Activated CD8-positive, alpha-beta memory T cell treated with anti-CD3 and anti-CD28 coated beads for 1 hour (primary cell): ENCODE data around the gene MSN.
A peak's percentile ranks its signal among the peaks of the same experiment; 100 is the strongest.

Experiments used
- DNase-seq, 2 donors: peaks; one replicate each; pipeline ENCODE4 v3.0.0-alpha.2; 2020; ENCODE audit warnings: low read depth in 1 of 2; ENCODE audit errors: extremely low read depth in 1 of 2

MSN gene

GRCh38 chrX:65671966-65672365, 4.5 kb downstream of the MSN start:
- no peak for DNase-seq

DNA sequence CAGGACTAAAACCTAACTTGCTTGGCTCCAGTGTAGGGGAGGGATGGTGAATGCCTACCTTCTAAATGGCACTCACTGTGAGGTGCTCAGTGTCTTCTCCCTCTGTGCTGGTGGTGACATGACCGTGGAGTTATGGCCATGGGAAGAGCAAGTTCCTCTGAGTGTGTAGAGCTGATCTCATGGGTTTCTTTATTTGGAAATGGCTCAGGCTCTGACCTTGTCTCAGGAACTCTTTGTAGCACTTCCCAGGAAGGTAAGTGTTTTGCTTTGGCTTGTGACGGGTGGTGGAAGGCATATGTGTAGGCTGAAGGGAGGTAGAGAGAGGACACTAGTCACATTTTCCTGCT, 6.4 kb downstream of the MSN start:
- DNase-seq, result no peak

- DNase-seq, result no peak
Observed at GRCh38 chrX:65674204-65674893, 6.9 kb downstream of the MSN start.

- no peak for DNase-seq
Observed at GRCh38 chrX:65677954-65678469, 10.6 kb downstream of the MSN start.

DNA sequence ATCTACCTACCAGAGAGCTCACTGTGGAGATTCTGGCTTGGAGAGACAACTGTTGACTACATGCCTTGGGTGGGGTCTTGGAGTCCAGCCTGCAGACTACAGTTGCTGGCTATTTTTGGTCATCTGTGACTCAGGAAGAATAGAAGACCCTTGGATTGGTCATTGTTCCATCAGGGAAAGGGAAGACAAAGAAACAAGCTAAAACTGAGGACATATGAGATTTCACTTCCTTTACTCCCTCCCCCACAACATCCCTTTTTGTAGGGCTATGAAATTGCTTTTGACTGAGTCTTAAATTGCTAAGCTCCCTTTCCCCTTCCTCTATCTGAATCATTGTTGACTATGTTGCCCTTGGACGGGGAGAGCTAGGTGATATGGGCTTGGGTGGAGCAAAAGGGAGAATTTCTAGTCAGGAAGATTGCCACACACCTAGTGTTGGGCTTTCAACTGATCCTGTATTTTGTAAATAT, 11.7 kb downstream of the MSN start:
- no peak for DNase-seq

DNA sequence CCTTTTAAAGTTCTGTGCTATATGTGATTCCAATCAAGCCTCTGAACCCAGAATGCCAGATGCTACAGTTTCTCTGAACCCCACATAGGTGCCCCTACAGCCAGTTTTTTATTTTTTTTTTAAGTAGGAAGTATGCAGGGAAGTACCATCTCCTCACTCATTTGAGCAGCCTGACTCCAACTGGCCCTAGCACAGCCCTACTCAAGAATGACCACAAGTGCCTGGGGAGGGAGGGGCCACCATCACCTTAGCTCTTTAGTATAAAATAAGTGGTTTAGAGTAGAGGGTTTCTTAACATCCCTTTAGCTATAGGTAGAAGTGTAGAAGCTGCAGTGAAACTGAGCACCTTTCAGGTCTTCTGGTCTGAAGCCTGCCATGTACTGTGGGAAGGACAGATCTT, 14.4 kb downstream of the MSN start:
- no peak for DNase-seq

DNA sequence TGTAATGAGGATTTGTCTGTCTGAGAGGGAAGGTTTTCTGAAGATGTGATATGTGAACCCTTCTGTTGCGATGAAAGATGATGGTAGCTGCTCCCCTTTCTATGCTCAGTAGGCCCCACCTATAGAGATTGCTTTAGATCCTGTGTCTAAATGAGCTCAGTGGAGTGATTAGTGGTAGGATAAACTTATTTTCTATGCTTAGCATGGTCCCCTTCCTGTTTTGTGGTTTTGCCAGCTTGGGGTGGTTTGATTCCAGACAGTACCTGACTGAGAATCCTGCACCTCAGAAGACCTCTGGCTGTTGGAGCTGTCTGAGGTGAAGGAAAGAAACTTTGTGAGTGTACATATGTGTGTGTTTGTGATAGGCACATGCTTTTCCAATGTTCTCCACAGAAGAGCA, 17.7 kb downstream of the MSN start:
- DNase-seq, result no peak

- DNase-seq, result no peak
Observed at GRCh38 chrX:65686236-65686635, 18.8 kb downstream of the MSN start.

DNA sequence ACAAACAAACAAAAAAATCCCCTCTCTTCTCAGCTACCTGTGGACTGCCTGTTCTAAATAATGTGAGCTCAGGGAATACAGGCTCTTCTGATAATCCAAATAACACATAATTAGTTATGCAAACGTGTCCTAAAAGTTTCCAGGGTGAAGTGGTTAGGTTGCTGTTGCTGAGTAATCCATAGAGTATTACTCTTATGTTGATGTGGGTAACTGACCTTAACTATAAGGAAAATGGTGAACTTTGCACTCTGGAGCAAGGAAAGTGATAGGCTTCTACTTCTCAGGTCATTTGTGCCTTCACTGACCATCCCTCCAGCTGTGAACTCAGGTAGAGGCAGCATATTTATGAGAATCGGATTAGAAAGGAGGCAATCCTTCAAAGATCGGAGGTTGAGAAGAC, 19.9 kb downstream of the MSN start:
- no peak for DNase-seq

DNA sequence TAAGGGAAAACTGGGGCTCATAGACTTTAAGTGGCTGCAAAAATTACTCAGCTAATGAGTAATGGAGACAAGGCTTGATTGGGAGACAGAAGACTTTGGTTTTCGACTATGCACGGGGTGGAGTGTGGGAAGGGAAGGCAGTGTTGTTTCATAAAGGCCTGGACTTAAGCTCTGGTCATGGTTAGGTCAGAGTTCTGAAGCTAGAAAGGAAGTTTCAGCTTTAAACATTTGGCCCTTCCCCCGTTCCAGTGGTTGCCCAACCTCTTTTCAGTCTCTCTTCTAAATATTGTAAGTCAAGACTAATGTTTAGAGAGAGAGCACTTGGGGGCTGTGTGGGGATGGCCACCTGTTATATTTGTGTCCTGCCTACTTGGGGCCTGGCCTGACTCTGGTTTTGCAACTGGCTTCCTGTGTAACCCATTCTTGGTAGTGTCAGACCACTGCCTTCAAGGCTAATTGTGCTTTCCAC, 21.0 kb downstream of the MSN start:
- DNase-seq, result no peak

DNA sequence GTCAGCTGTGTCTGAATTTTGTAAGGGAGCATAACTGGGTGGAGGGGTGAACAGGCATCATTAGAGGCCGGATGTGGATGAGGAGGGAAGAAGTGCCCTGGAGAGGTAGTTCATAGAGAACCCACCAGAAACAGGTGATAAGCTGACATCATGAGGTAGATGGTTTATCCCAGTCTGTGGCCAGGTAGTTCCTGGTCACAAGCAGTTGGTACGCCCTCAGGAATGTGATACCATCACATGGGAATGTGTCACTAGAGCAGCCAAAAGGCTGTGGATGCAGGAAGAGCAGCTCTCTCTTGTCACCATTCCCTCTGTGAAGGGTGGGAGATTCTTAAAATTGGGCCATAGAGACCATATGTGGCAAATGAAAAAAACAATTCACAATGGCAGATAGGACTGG, 21.9 kb downstream of the MSN start:
- DNase-seq, result no peak

GRCh38 chrX:65690057-65690855, 22.8 kb downstream of the MSN start:
- no peak for DNase-seq

DNA sequence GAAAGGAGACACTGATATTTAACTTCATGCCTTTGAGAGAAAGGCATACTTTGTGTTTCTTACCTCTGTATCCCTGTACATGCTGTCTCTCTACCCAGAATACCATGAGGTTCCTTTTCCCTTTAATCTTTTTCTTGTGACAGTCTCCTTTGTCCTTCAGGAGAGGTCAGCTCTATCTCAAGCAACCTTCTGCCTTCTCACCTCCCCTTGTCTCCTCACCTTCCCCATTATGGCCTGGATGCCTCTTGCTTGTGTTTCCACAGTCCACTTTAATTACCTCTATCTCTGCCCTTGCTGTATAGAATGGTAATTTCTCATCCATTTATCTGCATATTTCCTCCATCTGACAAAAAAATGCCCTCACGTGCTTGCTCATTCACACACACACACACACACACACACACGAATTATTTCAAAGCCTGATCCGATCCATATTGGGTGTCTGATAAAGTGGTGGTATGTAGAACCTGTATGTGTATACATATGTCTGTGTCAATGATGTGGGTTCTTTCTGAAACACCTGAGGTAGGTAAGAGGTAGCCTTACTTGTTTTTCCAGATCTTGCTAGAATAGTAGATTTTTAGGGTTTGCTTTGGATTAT, 28.5 kb downstream of the MSN start:
- no peak for DNase-seq

DNA sequence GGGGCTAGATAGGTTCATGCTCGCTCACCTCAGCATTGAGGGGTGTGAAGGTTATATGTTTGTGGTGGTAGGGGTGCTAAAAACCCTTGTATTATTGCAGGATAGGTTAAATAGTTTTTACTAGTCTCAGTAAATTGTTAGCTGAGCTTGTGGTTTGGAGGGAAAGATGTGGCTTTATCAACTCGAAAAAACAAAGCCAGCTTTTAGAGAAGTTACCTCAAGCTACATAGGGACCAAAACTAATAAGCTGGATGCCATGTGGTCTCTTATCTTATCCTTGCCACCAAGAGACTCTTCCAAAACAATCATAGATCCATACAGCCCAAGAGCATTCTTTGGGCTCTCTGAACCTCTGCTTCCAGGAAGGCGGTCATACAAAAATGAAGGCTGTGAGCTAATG, 29.2 kb downstream of the MSN start:
- no peak for DNase-seq

- DNase-seq, result no peak
Observed at GRCh38 chrX:65697211-65697641, 29.8 kb downstream of the MSN start.

GRCh38 chrX:65697915-65698796, 30.7 kb downstream of the MSN start:
- peak; percentile 50 to 56 for DNase-seq

DNA sequence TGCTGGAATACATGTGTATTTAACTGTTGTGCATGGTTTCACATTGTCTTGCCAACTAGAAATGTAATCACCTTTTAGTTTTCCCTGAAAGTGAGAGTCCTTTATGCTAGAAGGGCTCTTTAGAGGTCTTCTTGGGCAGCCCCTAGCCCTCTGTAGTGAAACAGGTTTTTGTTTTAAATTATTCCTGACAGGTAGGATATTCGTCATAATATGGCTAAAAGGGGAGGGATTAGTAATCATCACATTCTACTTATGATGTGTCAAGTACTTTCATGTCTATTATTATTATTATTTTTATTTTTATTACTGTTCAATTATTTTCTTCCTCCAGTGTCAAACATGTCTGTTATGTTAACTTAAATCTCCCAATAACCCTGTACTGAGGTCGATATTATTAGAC, 35.5 kb downstream of the MSN start:
- no peak for DNase-seq

DNA sequence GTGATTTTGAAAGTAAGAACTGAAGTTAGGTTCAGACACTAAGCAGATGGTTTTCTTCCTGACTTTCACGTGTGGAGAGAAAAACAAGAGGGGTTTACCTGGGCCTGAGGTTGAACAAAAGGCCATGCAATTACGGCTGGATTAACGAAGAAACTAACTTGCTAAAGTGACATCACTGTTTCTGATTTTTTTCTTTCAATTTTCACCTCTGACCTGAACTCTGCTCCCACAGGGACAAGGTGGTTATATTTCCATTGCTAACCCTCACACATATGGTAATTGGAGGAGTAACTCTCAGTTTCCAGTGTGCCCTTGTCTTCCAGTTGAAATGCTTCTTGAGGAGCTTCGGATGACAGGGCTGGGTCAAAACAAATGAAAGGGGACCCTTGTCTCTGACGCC, 38.0 kb downstream of the MSN start:
- no peak for DNase-seq

GRCh38 chrX:65706041-65706828, 38.8 kb downstream of the MSN start:
- no peak for DNase-seq

GRCh38 chrX:65707151-65707550, 39.7 kb downstream of the MSN start:
- no peak for DNase-seq
